ENCODE data around the gene MEGF6. TPM values are rescaled to one million over a fixed set of nuclear protein-coding genes. Genes with fewer than 3 reads are reported as not detected.

The MEGF6 gene
- total and polyA plus RNA-seq, 4 donors: 17.7 to 54.2 (median 48.2) TPM

- Histone ChIP-seq H3K9me3 (ENCODE audit: control insufficient read depth in 4 of 4, insufficient read depth in 3 of 4, low read length in 3 of 4) (no peaks in the 10 kb centered on the region), H3K4me1 (ENCODE audit: control insufficient read depth in 5 of 5, insufficient read depth in 5 of 5, low read length in 5 of 5) (peaks cover 5 to 31% (median 12%) of the 10 kb centered on the region in 5 donors), H3K27ac (ENCODE audit: low read depth in 1 of 2, low read length in 1 of 2) (no peak overlapping the region), H3K27me3 (ENCODE audit: control insufficient read depth in 3 of 3, insufficient read depth in 3 of 3, low read length in 2 of 3) (no peaks in the 10 kb centered on the region), H3K4me3 (no peak overlapping the region), H3K9ac (ENCODE audit: insufficient read depth in 1 of 2, low read length in 2 of 2) (no peak overlapping the region), H3K36me3 (ENCODE audit: control insufficient read depth in 4 of 4, insufficient read depth in 4 of 4, low read length in 4 of 4) (no peaks in the 10 kb centered on the region)
- no peak for DNase-seq
- TF ChIP-seq CTCF (IDR thresholded peaks at IDR 0.05; ENCODE audit: control extremely low read depth, extremely low read depth): no peak
- ATAC-seq (ENCODE audit: insufficient read depth, low FRiP score): no peak
- WGBS, 2 donors: 82 to 84% methylated on average over 12 of the region's 12 CpGs
Observed at GRCh38 chr1:3620708-3621107, 9.4 kb upstream of the MEGF6 start.

- no peak overlapping the region for H3K4me3 ChIP-seq
- H3K27ac ChIP-seq (ENCODE audit: low read depth in 1 of 2, low read length in 1 of 2): no peak overlapping the region
- TF ChIP-seq CTCF (IDR thresholded peaks at IDR 0.05; ENCODE audit: control extremely low read depth, extremely low read depth): peak; percentile 82
- H3K9me3 ChIP-seq (ENCODE audit: control insufficient read depth in 4 of 4, insufficient read depth in 3 of 4, low read length in 3 of 4): no peaks in the 10 kb centered on the region
- H3K36me3 ChIP-seq (ENCODE audit: control insufficient read depth in 4 of 4, insufficient read depth in 4 of 4, low read length in 4 of 4): no peaks in the 10 kb centered on the region
- H3K4me1 ChIP-seq (ENCODE audit: control insufficient read depth in 5 of 5, insufficient read depth in 5 of 5, low read length in 5 of 5): peaks cover 4 to 37% (median 16%) of the 10 kb centered on the region in 5 donors
- no peak overlapping the region for H3K9ac ChIP-seq (ENCODE audit: insufficient read depth in 1 of 2, low read length in 2 of 2)
- DNase-seq (peak; percentile 83 to 90 (median 88)), ATAC-seq (ENCODE audit: insufficient read depth, low FRiP score) (peak; percentile 86)
- no peaks in the 10 kb centered on the region for H3K27me3 ChIP-seq (ENCODE audit: control insufficient read depth in 3 of 3, insufficient read depth in 3 of 3, low read length in 2 of 3)
- 11 to 19% methylated on average over 20 of the region's 21 CpGs for WGBS, 2 donors
Observed at GRCh38 chr1:3618881-3619671, 7.8 kb upstream of the MEGF6 start.

GRCh38 chr1:3618531-3618880 is 7.2 kb upstream of the MEGF6 start:
- H3K4me1 ChIP-seq (ENCODE audit: control insufficient read depth in 5 of 5, insufficient read depth in 5 of 5, low read length in 5 of 5): peaks cover 3 to 37% (median 13%) of the 10 kb centered on the region in 5 donors
- H3K36me3 ChIP-seq (ENCODE audit: control insufficient read depth in 4 of 4, insufficient read depth in 4 of 4, low read length in 4 of 4): no peaks in the 10 kb centered on the region
- no peak overlapping the region for H3K4me3 ChIP-seq
- ATAC-seq (ENCODE audit: insufficient read depth, low FRiP score): no peak
- 55 to 70% methylated on average over 9 of the region's 9 CpGs for WGBS, 2 donors
- no peak overlapping the region for H3K9ac ChIP-seq (ENCODE audit: insufficient read depth in 1 of 2, low read length in 2 of 2)
- H3K9me3 ChIP-seq (ENCODE audit: control insufficient read depth in 4 of 4, insufficient read depth in 3 of 4, low read length in 3 of 4): no peaks in the 10 kb centered on the region
- TF ChIP-seq CTCF (IDR thresholded peaks at IDR 0.05; ENCODE audit: control extremely low read depth, extremely low read depth): no peak
- H3K27ac ChIP-seq (ENCODE audit: low read depth in 1 of 2, low read length in 1 of 2): no peak overlapping the region
- no peak for DNase-seq
- H3K27me3 ChIP-seq (ENCODE audit: control insufficient read depth in 3 of 3, insufficient read depth in 3 of 3, low read length in 2 of 3): no peaks in the 10 kb centered on the region
